Chondrocyte (in vitro differentiated cells): ENCODE results near the gene GARIN5A. TPM values are rescaled to one million over a fixed set of nuclear protein-coding genes. Genes with fewer than 3 reads are reported as not detected.

Experiments
- DNase-seq: peaks from one replicate; pipeline ENCODE4 v3.0.0; 2021; ENCODE audit warnings: mixed read lengths, low spot score
- H3K27ac Mint-ChIP-seq: one replicate; pipeline ENCODE4 v1.8.0; 2021; ENCODE audit warnings: mild to moderate bottlenecking, moderate library complexity, mixed read lengths; ENCODE audit not compliant: unreplicated experiment
- H3K27me3 Mint-ChIP-seq: 2 replicates; pipeline ENCODE4 v1.8.0; 2021; ENCODE audit warnings: low read depth, mixed read lengths
- H3K36me3 Mint-ChIP-seq: 2 replicates; pipeline ENCODE4 v1.8.0; 2021; ENCODE audit warnings: low read depth, mixed read lengths
- H3K4me1 Mint-ChIP-seq: 2 replicates; pipeline ENCODE4 v1.8.0; 2021; ENCODE audit warnings: low read depth, mild to moderate bottlenecking, mixed read lengths
- H3K4me3 Mint-ChIP-seq: one replicate; pipeline ENCODE4 v1.8.0; 2021; ENCODE audit warnings: mild to moderate bottlenecking, moderate library complexity, mixed read lengths; ENCODE audit not compliant: unreplicated experiment
- H3K9me3 Mint-ChIP-seq: 2 replicates; pipeline ENCODE4 v1.8.0; 2021; ENCODE audit warnings: low read depth, mixed read lengths
- CTCF ChIP-seq: fragments of 200-600 bp; sonication (generic); IDR thresholded peaks from 2 replicates; pipeline ENCODE4 v1.5.0; 2021; ENCODE audit warnings: antibody characterized with exemption, mild to moderate bottlenecking, moderate library complexity
- total RNA-seq: library from RNA; stranded (reverse); gene quantifications from 3 replicates; pipeline ENCODE4 v1.2.1, GENCODE V29; 2021

The GARIN5A gene
- total RNA-seq, 1 donor from 2014 or later, result 1.9 TPM

GRCh38 chr19:50478901-50479715 is 2.5 kb upstream of the GARIN5A start:
- peaks cover 8% of the 10 kb centered on the region for H3K36me3 Mint-ChIP-seq
- peak; percentile 81 for DNase-seq

GRCh38 chr19:50477751-50478515 is 1.3 kb upstream of the GARIN5A start:
- peaks cover 8% of the 10 kb centered on the region for H3K36me3 Mint-ChIP-seq
- no peaks in the 10 kb centered on the region for H3K9me3 Mint-ChIP-seq
- no peak overlapping the region for H3K27ac Mint-ChIP-seq
- H3K4me1 Mint-ChIP-seq, result peaks cover 18% of the 10 kb centered on the region
- peak overlapping the region; percentile 97 for H3K4me3 Mint-ChIP-seq
- TF ChIP-seq CTCF, result no peak
- DNase-seq, result peak; percentile 60
- H3K27me3 Mint-ChIP-seq, result no peaks in the 10 kb centered on the region

More at GRCh38 chr19:50478901-50479715, 2.5 kb upstream of the GARIN5A start:
- TF ChIP-seq CTCF, result peak; percentile 77
- no peak overlapping the region for H3K4me3 Mint-ChIP-seq
- H3K9me3 Mint-ChIP-seq, result no peaks in the 10 kb centered on the region
- no peak overlapping the region for H3K27ac Mint-ChIP-seq
- H3K4me1 Mint-ChIP-seq, result peaks cover 18% of the 10 kb centered on the region
- no peaks in the 10 kb centered on the region for H3K27me3 Mint-ChIP-seq

- Mint-ChIP-seq H3K27me3 (no peaks in the 10 kb centered on the region), H3K9me3 (no peaks in the 10 kb centered on the region), H3K4me1 (peaks cover 18% of the 10 kb centered on the region), H3K27ac (peak overlapping the region; percentile 87), H3K36me3 (peaks cover 8% of the 10 kb centered on the region), H3K4me3 (peak overlapping the region; percentile 97)
- DNase-seq, result no peak
- TF ChIP-seq CTCF, result no peak
These were observed 225 bp upstream of the GARIN5A start for GRCh38 chr19:50476907-50477238.

GRCh38 chr19:50475736-50476223 is 868 bp downstream of the GARIN5A start:
- no peaks in the 10 kb centered on the region for H3K9me3 Mint-ChIP-seq

More at GRCh38 chr19:50475736-50476223, 868 bp downstream of the GARIN5A start:
- Mint-ChIP-seq H3K36me3 (peaks cover 5% of the 10 kb centered on the region), H3K27me3 (no peaks in the 10 kb centered on the region), H3K4me3 (peak overlapping the region; percentile 97), H3K27ac (peak overlapping the region; percentile 41), H3K4me1 (peaks cover 18% of the 10 kb centered on the region)
- DNase-seq, result no peak
- no peak for TF ChIP-seq CTCF
